HG02763 (cell line): Measurements from ENCODE around the gene CCR3.
"Not testable (repeated sequence)": the region's sequence is repeated elsewhere in the genome, so short reads cannot be mapped to it uniquely, and the experiment has no call there.

Experiments
- ATAC-seq: cut with Tn5 transposase; IDR thresholded peaks from one replicate; pipeline ENCODE4 v1.9.1; 2021; ENCODE audit warnings: mild to moderate bottlenecking, moderate library complexity; ENCODE audit not compliant: unreplicated experiment

The CCR3 gene

GRCh38 chr3:46242120-46242519 is at the start of gene CCR3:
Gene CCR3 (plus strand): TSS chr3:46242460. CDS start chr3:46265159, 22,699 bp downstream.
- no peak for ATAC-seq

- ATAC-seq: no peak
Observed at GRCh38 chr3:46192939-46193338, 49.3 kb upstream of the CCR3 start.

GRCh38 chr3:46193436-46193835 is 48.8 kb upstream of the CCR3 start:
- ATAC-seq: no peak

GRCh38 chr3:46194868-46195553 is 47.2 kb upstream of the CCR3 start:
- ATAC-seq: no peak

- no peak for ATAC-seq
Observed at GRCh38 chr3:46196261-46196957, 45.9 kb upstream of the CCR3 start.

GRCh38 chr3:46200211-46200610 is 42.0 kb upstream of the CCR3 start:
- ATAC-seq: no peak

- ATAC-seq: no peak
Observed at GRCh38 chr3:46200790-46201189, 41.5 kb upstream of the CCR3 start.

GRCh38 chr3:46202535-46202934 is 39.7 kb upstream of the CCR3 start:
- ATAC-seq: no peak

- no peak for ATAC-seq
Observed at GRCh38 chr3:46203681-46204080, 38.6 kb upstream of the CCR3 start.

GRCh38 chr3:46205286-46205960 is 36.8 kb upstream of the CCR3 start:
- ATAC-seq: no peak

GRCh38 chr3:46206282-46207015 is 35.8 kb upstream of the CCR3 start:
- no peak for ATAC-seq

- ATAC-seq: not testable (repeated sequence)
Observed at GRCh38 chr3:46207514-46207913, 34.7 kb upstream of the CCR3 start.

- peak; percentile 48 for ATAC-seq
Observed at GRCh38 chr3:46208167-46208704, 34.0 kb upstream of the CCR3 start, which contains the start of gene CCR1. Gene CCR1 (minus strand): TSS chr3:46208313. CDS start chr3:46204313, 4,000 bp downstream.

- no peak for ATAC-seq
Observed at GRCh38 chr3:46209053-46209452, 33.2 kb upstream of the CCR3 start.

- no peak for ATAC-seq
Observed at GRCh38 chr3:46209746-46210470, 32.4 kb upstream of the CCR3 start.

GRCh38 chr3:46212101-46212500 is 30.2 kb upstream of the CCR3 start:
- ATAC-seq: no peak

GRCh38 chr3:46213201-46213600 is 29.1 kb upstream of the CCR3 start:
- no peak for ATAC-seq

GRCh38 chr3:46214751-46215352 is 27.4 kb upstream of the CCR3 start:
- no peak for ATAC-seq

- no peak for ATAC-seq
Observed at GRCh38 chr3:46215810-46216414, 26.3 kb upstream of the CCR3 start.
